C4-2B (cell line): ENCODE measurements around the gene ZACN.

Experiments used
- ZFX ChIP-seq: fragments of 450-650 bp; IDR thresholded peaks from 2 replicates; pipeline ENCODE4 v1.6.1; 2017
- TF ChIP-seq, protein P1 (sequence below): fragments of 450-650 bp; conservative IDR thresholded peaks from 2 replicates; pipeline ENCODE4 v1.5.1; 2017; ENCODE audit warnings: mild to moderate bottlenecking

DNA sequence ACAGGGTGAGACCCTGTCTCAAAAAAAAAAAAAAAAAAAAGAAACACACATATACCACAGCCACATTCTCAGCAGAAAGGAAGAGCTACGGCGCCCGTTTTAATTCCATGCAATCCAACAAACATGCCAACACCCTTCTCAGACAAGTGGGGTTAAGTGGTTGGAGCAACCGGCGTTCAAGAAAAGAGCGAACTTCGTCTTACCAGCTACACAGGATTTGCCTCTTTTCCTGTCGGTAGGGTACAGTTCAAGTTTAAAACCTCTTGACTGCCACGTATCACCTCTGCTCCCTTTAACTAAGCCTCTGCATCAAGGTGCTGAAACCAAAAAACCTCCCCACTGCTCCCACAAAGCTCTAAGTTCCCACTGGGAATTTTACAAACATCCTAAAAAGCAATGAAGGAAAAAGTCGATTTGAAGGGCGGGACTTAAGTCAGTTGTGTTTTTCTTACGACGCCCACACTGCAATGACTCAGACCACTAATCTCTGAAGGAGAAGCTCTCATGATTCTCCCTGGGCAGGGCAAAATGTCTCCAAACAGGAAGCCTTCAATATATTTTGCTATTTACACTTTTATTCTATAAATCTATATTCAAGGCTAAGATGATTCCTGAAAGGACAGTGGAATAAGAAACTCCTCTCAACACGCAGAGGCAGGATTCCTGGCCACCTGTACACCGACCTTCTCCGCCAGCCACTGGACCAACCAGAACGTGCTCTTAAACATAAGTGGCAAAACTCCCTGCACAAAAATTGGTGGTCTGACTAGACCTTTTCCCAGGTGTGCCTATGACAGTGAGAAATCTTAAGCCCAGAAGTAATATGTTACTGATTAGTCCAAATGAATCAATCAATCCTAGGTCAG, 25.5 kb upstream of the ZACN start:
- TF ChIP-seq, protein P1, sequence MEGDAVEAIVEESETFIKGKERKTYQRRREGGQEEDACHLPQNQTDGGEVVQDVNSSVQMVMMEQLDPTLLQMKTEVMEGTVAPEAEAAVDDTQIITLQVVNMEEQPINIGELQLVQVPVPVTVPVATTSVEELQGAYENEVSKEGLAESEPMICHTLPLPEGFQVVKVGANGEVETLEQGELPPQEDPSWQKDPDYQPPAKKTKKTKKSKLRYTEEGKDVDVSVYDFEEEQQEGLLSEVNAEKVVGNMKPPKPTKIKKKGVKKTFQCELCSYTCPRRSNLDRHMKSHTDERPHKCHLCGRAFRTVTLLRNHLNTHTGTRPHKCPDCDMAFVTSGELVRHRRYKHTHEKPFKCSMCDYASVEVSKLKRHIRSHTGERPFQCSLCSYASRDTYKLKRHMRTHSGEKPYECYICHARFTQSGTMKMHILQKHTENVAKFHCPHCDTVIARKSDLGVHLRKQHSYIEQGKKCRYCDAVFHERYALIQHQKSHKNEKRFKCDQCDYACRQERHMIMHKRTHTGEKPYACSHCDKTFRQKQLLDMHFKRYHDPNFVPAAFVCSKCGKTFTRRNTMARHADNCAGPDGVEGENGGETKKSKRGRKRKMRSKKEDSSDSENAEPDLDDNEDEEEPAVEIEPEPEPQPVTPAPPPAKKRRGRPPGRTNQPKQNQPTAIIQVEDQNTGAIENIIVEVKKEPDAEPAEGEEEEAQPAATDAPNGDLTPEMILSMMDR, result no peak
- no peak for TF ChIP-seq ZFX
